Colonic mucosa (tissue), 4 donors: Measurements from ENCODE around the gene SESN1. TPM values are rescaled to one million over a fixed set of nuclear protein-coding genes. Genes with fewer than 3 reads are reported as not detected.

ENCODE experiments used
- DNase-seq: peaks from one replicate; pipeline ENCODE4 v3.0.0-alpha.2; 2020
- H3K27ac ChIP-seq: fragments of 200-600 bp; one replicate; pipeline ENCODE4 v1.8.0; 2021
- H3K27me3 ChIP-seq: fragments of 200-600 bp; one replicate; pipeline ENCODE4 v1.8.0; 2021
- H3K36me3 ChIP-seq: fragments of 200-600 bp; one replicate; pipeline ENCODE4 v1.8.0; 2021
- H3K4me1 ChIP-seq: fragments of 200-600 bp; one replicate; pipeline ENCODE4 v1.8.0; 2021; ENCODE audit warnings: mild to moderate bottlenecking
- H3K4me3 ChIP-seq: fragments of 200-600 bp; one replicate; pipeline ENCODE4 v1.8.0; 2021
- H3K9ac ChIP-seq, 2 donors: one replicate each; pipeline ENCODE4 v1.7.0; 2013; ENCODE audit warnings: control low read depth in 2 of 2, low read depth in 2 of 2, low read length in 2 of 2
- H3K9me3 ChIP-seq: fragments of 200-600 bp; one replicate; pipeline ENCODE4 v1.8.0; 2021
- intact Hi-C: fragments of 100-400 bp; cut with DNase I; formaldehyde crosslinking; loops from one replicate; pipeline ENCODE4 v1.14.1; 2022
- total RNA-seq, 2 donors: library from RNA; stranded (reverse); fragmentation: NEBNext Ultra II Directional in 1 of 2; extraction: Animal tissue kit (Norgen Biotek cat#: 25700) in 1 of 2; gene quantifications; one replicate each; pipeline ENCODE4 v1.2.1, GENCODE V29; 2021
- TF ChIP-seq, protein P1 (sequence below): fragments of 200-600 bp; IDR thresholded peaks from one replicate; pipeline ENCODE4 v1.8.0; 2022; ENCODE audit warnings: antibody characterized with exemption, mild to moderate bottlenecking
- donor health status: healthy.
- donor health status: DM: no; HTN: no; CAD: no.
- donor health status: DM: no; HTN: no; CAD: no.

SESN1 gene
- total RNA-seq, 2 donors from 2014 or later = 16.9 to 20.7 TPM

DNA sequence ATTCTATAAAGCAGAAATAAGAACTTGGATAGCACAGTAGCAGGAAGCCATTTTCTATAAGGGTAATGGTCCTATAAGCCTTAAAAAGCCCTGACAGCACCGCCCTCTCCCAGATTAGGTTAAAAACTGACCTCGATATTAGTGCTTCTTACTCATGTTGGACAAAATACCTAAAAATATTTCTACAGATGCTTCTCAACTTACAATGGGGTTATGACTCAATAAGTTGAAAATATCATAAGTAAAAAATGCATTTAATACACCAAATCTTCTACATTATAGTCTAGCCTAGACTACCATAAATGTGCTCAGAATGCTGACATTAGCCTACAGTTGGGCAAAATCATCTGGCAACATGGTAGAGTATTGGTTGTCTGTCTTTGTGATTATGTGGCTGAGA, 70.3 kb downstream of the SESN1 start:
- no peak for DNase-seq
- no peaks in the 10 kb centered on the region for H3K4me1 ChIP-seq
- no peaks in the 10 kb centered on the region for H3K27me3 ChIP-seq
- no peaks in the 10 kb centered on the region for H3K36me3 ChIP-seq
- TF ChIP-seq, protein P1, sequence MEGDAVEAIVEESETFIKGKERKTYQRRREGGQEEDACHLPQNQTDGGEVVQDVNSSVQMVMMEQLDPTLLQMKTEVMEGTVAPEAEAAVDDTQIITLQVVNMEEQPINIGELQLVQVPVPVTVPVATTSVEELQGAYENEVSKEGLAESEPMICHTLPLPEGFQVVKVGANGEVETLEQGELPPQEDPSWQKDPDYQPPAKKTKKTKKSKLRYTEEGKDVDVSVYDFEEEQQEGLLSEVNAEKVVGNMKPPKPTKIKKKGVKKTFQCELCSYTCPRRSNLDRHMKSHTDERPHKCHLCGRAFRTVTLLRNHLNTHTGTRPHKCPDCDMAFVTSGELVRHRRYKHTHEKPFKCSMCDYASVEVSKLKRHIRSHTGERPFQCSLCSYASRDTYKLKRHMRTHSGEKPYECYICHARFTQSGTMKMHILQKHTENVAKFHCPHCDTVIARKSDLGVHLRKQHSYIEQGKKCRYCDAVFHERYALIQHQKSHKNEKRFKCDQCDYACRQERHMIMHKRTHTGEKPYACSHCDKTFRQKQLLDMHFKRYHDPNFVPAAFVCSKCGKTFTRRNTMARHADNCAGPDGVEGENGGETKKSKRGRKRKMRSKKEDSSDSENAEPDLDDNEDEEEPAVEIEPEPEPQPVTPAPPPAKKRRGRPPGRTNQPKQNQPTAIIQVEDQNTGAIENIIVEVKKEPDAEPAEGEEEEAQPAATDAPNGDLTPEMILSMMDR = no peak
- intact Hi-C loops = no loop called here
- H3K9me3 ChIP-seq = no peaks in the 10 kb centered on the region
- no peak overlapping the region for H3K9ac ChIP-seq
- no peak overlapping the region for H3K27ac ChIP-seq
- no peak overlapping the region for H3K4me3 ChIP-seq

DNA sequence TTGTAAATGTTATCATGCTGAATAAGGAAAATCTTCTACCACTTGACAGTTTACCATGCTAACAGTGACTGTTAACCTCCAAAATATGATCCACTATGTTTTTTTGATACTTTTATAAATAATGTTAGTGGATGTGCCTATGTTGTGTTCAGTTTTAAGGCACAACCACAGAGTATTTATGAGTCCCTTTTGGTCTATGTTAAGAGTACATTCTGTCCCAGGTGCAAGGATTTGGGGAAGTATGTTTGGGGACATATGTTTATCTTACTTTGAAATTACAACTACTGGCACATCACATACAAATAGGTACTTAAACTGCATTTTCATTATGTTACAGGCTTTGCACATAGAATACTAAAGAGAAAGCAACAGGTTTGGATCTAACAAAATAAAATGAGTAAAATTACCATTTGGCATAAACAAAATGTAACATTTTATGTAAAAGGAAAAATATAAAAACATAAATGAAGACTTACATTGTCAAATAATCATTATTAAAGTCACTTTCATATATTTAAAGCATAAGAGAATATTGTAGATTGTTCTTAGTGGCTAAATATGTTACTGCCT, 71.2 kb downstream of the SESN1 start:
- Histone ChIP-seq H3K27ac (no peak overlapping the region), H3K9me3 (no peaks in the 10 kb centered on the region), H3K27me3 (no peaks in the 10 kb centered on the region), H3K4me3 (no peak overlapping the region), H3K36me3 (no peaks in the 10 kb centered on the region), H3K4me1 (no peaks in the 10 kb centered on the region), H3K9ac (no peak overlapping the region)
- DNase-seq = no peak
- intact Hi-C loops = no loop called here
- TF ChIP-seq, protein P1 = no peak

DNA sequence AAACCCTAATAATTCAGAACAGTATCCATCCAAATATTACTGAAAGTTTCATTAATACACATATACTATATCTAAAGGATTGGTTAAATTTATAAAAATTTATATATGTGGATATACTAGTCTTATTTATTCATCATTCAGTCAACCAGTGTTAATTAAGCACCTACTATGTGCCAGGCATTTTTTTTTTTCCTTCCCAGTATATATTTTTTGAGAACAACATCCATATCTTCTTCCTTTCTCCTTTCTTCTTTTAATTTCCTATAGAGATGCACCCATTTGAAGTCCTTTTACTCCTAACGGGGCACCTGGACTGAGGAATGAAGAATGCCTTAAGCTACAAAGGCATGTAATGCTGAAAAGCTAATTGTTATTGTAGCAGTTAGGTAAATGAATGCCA, 72.8 kb downstream of the SESN1 start:
- Histone ChIP-seq H3K9me3 (no peaks in the 10 kb centered on the region), H3K4me1 (no peaks in the 10 kb centered on the region), H3K27me3 (no peaks in the 10 kb centered on the region), H3K4me3 (no peak overlapping the region), H3K27ac (no peak overlapping the region), H3K36me3 (no peaks in the 10 kb centered on the region), H3K9ac (no peak overlapping the region)
- DNase-seq = no peak
- intact Hi-C loops = no loop called here
- TF ChIP-seq, protein P1 = no peak

DNA sequence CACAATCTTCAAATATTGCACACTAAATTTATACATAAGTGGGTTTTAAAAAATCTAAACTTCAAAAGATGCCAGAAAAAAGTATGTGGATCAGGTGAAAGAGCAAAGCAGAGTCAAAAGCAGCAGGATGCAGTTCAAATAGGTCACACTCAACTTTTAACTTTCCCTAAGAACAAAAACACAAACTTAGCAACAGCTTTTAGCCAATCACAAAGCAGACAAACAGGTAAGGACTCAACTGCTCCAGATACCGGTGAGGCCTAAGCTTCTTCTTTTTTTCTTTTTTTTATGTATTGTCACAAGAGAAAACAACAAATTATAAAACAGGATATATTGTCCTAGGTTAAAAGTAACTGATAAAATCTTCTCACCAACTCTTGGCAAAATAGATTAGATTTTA, 74.7 kb downstream of the SESN1 start:
- no peaks in the 10 kb centered on the region for H3K36me3 ChIP-seq
- no peak overlapping the region for H3K9ac ChIP-seq
- no peaks in the 10 kb centered on the region for H3K27me3 ChIP-seq
- H3K9me3 ChIP-seq = no peaks in the 10 kb centered on the region
- H3K4me3 ChIP-seq = no peak overlapping the region
- DNase-seq = no peak
- no peaks in the 10 kb centered on the region for H3K4me1 ChIP-seq
- H3K27ac ChIP-seq = no peak overlapping the region
- TF ChIP-seq, protein P1 = no peak
- intact Hi-C loops = no loop called here

DNA sequence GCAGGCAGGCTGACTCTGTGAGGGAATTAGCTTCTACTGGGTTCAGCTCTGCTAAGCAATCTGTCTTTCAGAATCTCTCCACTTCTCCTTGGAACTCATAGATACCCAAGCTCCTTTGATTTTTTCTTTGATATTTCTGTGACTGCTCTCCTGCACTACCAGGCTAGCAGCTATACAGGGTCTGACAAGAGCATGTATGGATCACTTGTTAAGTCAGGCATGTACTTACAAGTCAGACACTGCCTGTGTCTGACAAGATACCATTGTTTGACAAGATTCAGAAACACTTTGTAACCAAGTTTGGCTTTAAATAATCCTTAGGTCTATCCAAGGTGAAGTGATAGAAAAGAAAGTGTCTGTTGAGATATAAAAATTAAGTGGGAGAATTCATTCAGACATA, 79.5 kb downstream of the SESN1 start:
- intact Hi-C loops = no loop called here
- no peak overlapping the region for H3K27ac ChIP-seq
- no peak overlapping the region for H3K9ac ChIP-seq
- DNase-seq = no peak
- H3K27me3 ChIP-seq = no peaks in the 10 kb centered on the region
- H3K4me3 ChIP-seq = no peak overlapping the region
- TF ChIP-seq, protein P1 = no peak
- no peaks in the 10 kb centered on the region for H3K9me3 ChIP-seq
- no peaks in the 10 kb centered on the region for H3K36me3 ChIP-seq
- H3K4me1 ChIP-seq = no peaks in the 10 kb centered on the region
